Activated CD8-positive, alpha-beta T cell treated with anti-CD3 and anti-CD28 coated beads for 36 hours (primary cell): Measurements from ENCODE around the gene RHOT1. TPM values are rescaled to one million over a fixed set of nuclear protein-coding genes. Genes with fewer than 3 reads are reported as not detected.

Experiments
- ATAC-seq: fragments of 200-7000 bp; cut with Tn5 transposase; one replicate; pipeline ENCODE4 v1.10.0; 2021; ENCODE audit warnings: mild to moderate bottlenecking, moderate library complexity
- CTCF ChIA-PET: fragments of 350-600 bp; sonication (Branson Sonifier 250); formaldehyde crosslinking; loops from one replicate; lab custom pipeline; 2021; ENCODE audit warnings: antibody characterized with exemption; lab: Charles Lee
- POLR2A ChIA-PET: fragments of 350-600 bp; sonication (Branson Sonifier 250); formaldehyde crosslinking; loops from one replicate; lab custom pipeline; 2021; ENCODE audit warnings: antibody characterized with exemption; lab: Charles Lee
- DNase-seq: peaks from one replicate; pipeline ENCODE4 v3.0.0-alpha.2; 2020
- H3K27ac Mint-ChIP-seq: one replicate; pipeline ENCODE4 v1.8.0; 2021; ENCODE audit warnings: mild to moderate bottlenecking, mixed read lengths
- H3K27me3 Mint-ChIP-seq: one replicate; pipeline ENCODE4 v1.8.0; 2021; ENCODE audit warnings: mixed read lengths
- H3K36me3 Mint-ChIP-seq: one replicate; pipeline ENCODE4 v1.8.0; 2021; ENCODE audit warnings: low read depth, mixed read lengths
- H3K4me1 Mint-ChIP-seq: one replicate; pipeline ENCODE4 v1.8.0; 2021; ENCODE audit warnings: low read depth, mixed read lengths
- H3K4me3 Mint-ChIP-seq: one replicate; pipeline ENCODE4 v1.8.0; 2021; ENCODE audit warnings: mild to moderate bottlenecking, moderate library complexity, mixed read lengths
- H3K9me3 Mint-ChIP-seq: one replicate; pipeline ENCODE4 v1.8.0; 2021; ENCODE audit warnings: mixed read lengths
- CTCF ChIP-seq: fragments of 200-600 bp; IDR thresholded peaks from one replicate; pipeline ENCODE4 v1.8.0; 2022; ENCODE audit warnings: antibody characterized with exemption, mild to moderate bottlenecking
- intact Hi-C: fragments of 100-400 bp; cut with micrococcal nuclease; formaldehyde crosslinking; loops from one replicate; pipeline ENCODE4 v1.10.0; 2022
- total RNA-seq, 2 experiments: library from RNA; stranded (reverse); gene quantifications; one replicate each; pipeline ENCODE4 v1.2.3, GENCODE V29; 2021

RHOT1 gene
- total RNA-seq, 2 experiments from 2014 or later: 25.8 to 27.2 TPM

- TF ChIP-seq CTCF: no peak
- DNase-seq: no peak
- Mint-ChIP-seq H3K36me3 (peaks cover 3% of the 10 kb centered on the region), H3K4me3 (no peak overlapping the region), H3K4me1 (peaks cover 7% of the 10 kb centered on the region), H3K9me3 (no peaks in the 10 kb centered on the region), H3K27ac (no peak overlapping the region), H3K27me3 (no peaks in the 10 kb centered on the region)
- no peak for ATAC-seq
- ChIA-PET CTCF (interaction anchor here (0.6 kb wide), 1 partner anchor 15 kb away, joined by 3 read pairs; no protein-coding TSS in a partner anchor), POLR2A (no interaction called here)
- intact Hi-C loops: no loop called here
Observed at GRCh38 chr17:32123782-32124181, 18.5 kb upstream of the RHOT1 start.

GRCh38 chr17:32124985-32125847, 17.1 kb upstream of the RHOT1 start:
- ChIA-PET CTCF (interaction anchor here (0.7 to 4.7 kb wide), 5 partner anchors 10 to 18 kb away, joined by 3 to 54 read pairs (median 6); partner anchors contain the start of gene RHOT1), POLR2A (interaction anchor here (1.1 kb wide), 1 partner anchor 20 kb away, joined by 3 read pairs; no protein-coding TSS in a partner anchor)
- TF ChIP-seq CTCF: no peak
- ATAC-seq (no peak), DNase-seq (no peak)
- Mint-ChIP-seq H3K9me3 (no peaks in the 10 kb centered on the region), H3K27ac (no peak overlapping the region), H3K27me3 (no peaks in the 10 kb centered on the region), H3K4me1 (peaks cover 8% of the 10 kb centered on the region), H3K4me3 (no peak overlapping the region), H3K36me3 (peaks cover 3% of the 10 kb centered on the region)
- intact Hi-C loops: no loop called here

GRCh38 chr17:32125848-32126153, 16.5 kb upstream of the RHOT1 start:
- ATAC-seq (no peak), DNase-seq (no peak)
- H3K4me3 Mint-ChIP-seq: no peak overlapping the region
- TF ChIP-seq CTCF: no peak
- intact Hi-C loops: no loop called here
- H3K36me3 Mint-ChIP-seq: peaks cover 3% of the 10 kb centered on the region
- CTCF ChIA-PET: interaction anchor here (1.4 to 4.7 kb wide), 4 partner anchors 10 to 19 kb away, joined by 3 to 54 read pairs (median 10); partner anchors contain the start of gene RHOT1
- peaks cover 8% of the 10 kb centered on the region for H3K4me1 Mint-ChIP-seq
- H3K9me3 Mint-ChIP-seq: no peaks in the 10 kb centered on the region
- POLR2A ChIA-PET: interaction anchor here (1.1 kb wide), 1 partner anchor 20 kb away, joined by 3 read pairs; no protein-coding TSS in a partner anchor
- H3K27ac Mint-ChIP-seq: peak overlapping the region; percentile 59
- no peaks in the 10 kb centered on the region for H3K27me3 Mint-ChIP-seq

- Mint-ChIP-seq H3K4me1 (peaks cover 8% of the 10 kb centered on the region), H3K4me3 (peak overlapping the region; percentile 4), H3K27me3 (no peaks in the 10 kb centered on the region), H3K27ac (peak overlapping the region; percentile 94), H3K36me3 (peaks cover 3% of the 10 kb centered on the region), H3K9me3 (no peaks in the 10 kb centered on the region)
- ATAC-seq (no peak), DNase-seq (no peak)
- intact Hi-C loops: no loop called here
- CTCF ChIA-PET: interaction anchor here (1.9 to 4.7 kb wide), 3 partner anchors 9 to 18 kb away, joined by 6 to 54 read pairs (median 15); partner anchors contain the start of gene RHOT1
- POLR2A ChIA-PET: interaction anchor here (1.1 kb wide), 1 partner anchor 21 kb away, joined by 3 read pairs; no protein-coding TSS in a partner anchor
- TF ChIP-seq CTCF: no peak
Observed at GRCh38 chr17:32126325-32126724, 16.0 kb upstream of the RHOT1 start.

GRCh38 chr17:32126746-32127145, 15.6 kb upstream of the RHOT1 start:
- Mint-ChIP-seq H3K9me3 (no peaks in the 10 kb centered on the region), H3K36me3 (peaks cover 3% of the 10 kb centered on the region), H3K4me3 (peak overlapping the region; percentile 89), H3K27me3 (no peaks in the 10 kb centered on the region), H3K27ac (peak overlapping the region; percentile 94), H3K4me1 (peaks cover 8% of the 10 kb centered on the region)
- no peak for TF ChIP-seq CTCF
- intact Hi-C loops: no loop called here
- ChIA-PET CTCF (interaction anchor here (1.9 to 4.7 kb wide), 3 partner anchors 9 to 18 kb away, joined by 6 to 54 read pairs (median 15); partner anchors contain the start of gene RHOT1), POLR2A (no interaction called here)
- no peak for DNase-seq
- no peak for ATAC-seq
